Bone marrow (tissue), 2 donors: ENCODE measurements around the gene PBX1.

Source experiments
- DNase-seq, 2 donors: peaks; one replicate each; lab custom pipeline; 2025; lab: John Stamatoyannopoulos, UW

Gene PBX1

GRCh38 chr1:164563721-164564360, 4.9 kb downstream of the PBX1 start:
- DNase-seq = no peak

GRCh38 chr1:164564378-164564777, 5.4 kb downstream of the PBX1 start:
- DNase-seq = no peak

GRCh38 chr1:164565357-164565756, 6.4 kb downstream of the PBX1 start:
- DNase-seq = no peak

DNA sequence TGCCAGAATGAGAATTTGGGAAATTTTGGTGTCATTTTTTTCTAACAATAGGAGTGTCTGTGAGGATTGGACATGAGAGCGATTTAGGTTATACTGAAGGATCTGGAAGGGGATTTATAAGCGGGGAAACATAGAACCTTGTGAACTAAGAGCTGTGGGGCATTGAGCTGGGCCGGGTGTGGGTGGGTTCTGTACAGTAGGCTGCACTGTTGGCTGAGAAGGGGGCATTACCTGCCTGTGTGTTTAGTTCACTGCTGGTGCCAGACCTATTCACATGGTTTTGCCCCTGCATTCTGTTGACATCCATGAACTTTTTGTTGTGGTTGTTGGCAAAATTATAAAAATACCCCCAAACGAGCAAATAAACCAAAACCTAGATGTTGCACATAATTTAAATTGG, 8.8 kb downstream of the PBX1 start:
- no peak for DNase-seq

- DNase-seq = no peak
Observed at GRCh38 chr1:164569241-164569640, 10.3 kb downstream of the PBX1 start.

- DNase-seq = no peak
Observed at GRCh38 chr1:164569866-164570265, 10.9 kb downstream of the PBX1 start.

DNA sequence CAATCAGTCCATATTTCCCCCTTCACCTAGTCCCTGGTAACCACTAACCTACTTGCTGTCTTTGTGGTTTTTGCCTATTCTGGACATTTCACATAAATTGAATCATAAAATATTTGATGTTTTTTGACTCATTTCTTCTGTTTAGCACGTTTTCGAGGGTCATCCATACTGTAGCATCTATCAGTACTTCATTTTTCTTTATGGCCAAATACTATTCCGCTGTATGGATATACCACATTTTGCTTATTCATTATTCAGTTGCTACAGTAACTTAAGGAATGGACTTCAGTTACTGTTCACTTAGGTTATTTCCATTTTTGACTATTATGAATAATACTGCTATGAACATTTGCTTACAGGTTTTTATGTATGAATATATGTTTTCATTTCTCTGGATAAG, 12.3 kb downstream of the PBX1 start:
- no peak for DNase-seq

- no peak for DNase-seq
Observed at GRCh38 chr1:164575356-164575886, 16.4 kb downstream of the PBX1 start.

GRCh38 chr1:164576291-164577271, 17.6 kb downstream of the PBX1 start:
- no peak for DNase-seq

DNA sequence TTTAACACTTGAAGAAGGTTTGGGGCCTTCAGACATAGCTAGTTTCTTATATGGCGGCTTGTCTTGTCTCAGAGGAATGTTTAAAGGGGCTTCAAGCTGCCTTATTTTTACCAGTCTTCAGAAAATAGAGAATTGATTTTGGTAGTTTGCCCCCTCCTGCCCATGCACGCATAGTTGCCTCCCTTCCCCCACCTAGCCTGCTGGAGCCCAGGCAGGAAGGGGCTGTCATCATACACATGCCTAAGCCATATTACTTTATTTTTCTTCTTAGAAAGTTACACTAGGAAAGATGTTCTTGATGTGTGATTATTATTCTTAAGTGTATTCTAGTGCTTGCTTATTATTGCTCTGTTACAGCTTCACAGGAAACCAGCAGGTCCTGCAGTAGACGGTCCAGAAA, 18.3 kb downstream of the PBX1 start:
- DNase-seq = no peak

DNA sequence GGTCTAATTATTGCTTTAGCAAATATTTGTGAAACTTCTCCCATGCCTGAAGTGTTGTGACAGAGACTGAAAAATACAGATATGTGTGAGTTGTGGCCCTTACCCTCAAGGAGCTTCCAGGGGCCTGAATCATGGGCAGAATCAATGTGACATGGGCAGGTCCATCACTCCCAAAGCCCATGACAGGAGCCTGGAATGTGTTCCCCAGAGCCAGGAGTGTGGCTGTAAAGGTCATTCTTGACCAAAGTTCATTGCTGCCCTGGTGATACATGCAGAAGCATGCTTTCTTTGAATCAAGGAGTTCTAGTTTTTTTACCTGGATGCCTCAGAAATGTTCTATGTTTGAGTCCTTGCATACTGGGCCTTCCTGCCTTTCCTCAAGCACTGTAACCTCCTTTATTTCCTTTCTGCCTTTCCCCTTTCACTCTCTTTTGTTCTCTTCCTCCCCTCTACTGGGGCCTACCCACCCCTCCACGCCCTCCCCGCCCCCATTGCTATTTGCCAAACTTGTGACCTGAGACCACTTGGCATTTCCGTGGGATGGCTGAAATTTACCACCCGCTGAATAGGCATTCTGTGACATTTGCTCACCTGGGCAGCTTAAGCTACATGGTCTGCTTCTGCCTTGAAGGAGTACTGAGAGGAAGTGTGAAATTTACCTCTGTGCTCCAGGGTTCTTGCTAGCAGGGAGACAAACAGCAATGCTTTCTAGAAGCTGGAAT, 19.7 kb downstream of the PBX1 start:
- no peak for DNase-seq

GRCh38 chr1:164579381-164579780, 20.4 kb downstream of the PBX1 start:
- DNase-seq = no peak

GRCh38 chr1:164581762-164582161, 22.8 kb downstream of the PBX1 start:
- DNase-seq = no peak

GRCh38 chr1:164583196-164583595, 24.2 kb downstream of the PBX1 start:
- no peak for DNase-seq

GRCh38 chr1:164583835-164584539, 25.0 kb downstream of the PBX1 start:
- no peak for DNase-seq

DNA sequence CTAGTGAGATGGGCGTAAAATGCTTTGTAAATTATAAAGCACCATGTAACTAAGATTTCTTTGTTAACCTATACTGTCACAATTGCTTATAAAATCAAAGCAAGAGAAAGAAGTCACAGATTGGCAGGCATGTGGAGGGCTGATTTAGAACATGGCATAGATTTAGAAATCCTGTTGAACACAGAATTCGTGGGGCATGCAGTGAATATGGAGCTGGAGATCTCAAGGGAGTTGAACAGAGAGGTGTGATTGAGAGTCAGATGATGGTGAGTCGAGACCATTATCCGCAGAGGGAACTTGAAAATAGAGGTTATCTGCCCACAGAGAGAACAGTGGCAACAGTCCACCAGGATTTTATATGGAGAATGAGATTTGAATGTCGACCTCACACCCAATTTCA, 27.6 kb downstream of the PBX1 start:
- DNase-seq = no peak

DNA sequence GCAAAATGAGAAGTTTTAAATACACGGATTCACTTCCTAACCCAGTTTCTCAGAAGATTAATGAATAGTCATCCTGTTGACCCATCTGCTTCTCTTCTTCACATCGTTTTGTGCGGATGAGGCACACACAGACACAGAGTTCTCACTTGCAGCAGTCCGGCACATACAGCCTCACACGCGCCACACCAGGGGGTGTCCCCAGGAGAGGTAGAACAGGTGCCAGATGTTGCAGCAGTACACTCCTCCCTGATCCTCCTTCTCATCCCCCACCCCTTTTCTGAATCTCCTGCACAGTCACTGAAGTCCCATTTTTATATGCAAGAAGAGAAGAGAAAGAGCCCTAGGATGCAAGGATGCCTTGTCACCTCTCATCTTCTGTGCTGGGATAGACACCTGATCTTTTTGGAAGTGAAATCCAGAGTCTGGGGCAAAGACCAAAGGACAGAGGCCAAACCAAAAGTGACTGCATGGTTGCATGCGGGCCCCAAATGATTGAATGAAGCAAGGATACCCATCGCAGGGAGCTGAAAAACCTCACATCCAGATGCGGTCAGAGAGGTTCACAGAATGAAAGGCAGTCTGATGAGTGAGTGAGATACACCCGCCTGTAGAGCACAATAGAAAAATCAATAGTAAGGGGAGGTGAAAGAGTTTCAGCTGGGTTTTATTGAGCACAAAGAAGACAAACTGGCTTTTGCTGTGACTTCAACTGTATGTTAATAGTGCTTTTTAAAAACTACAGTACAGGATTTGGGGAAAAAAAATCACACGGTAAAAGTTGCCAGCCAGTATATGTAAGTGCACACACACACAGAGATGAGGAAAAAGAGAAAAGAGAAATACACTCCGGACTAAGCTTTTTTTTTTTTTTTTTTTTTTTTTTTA, 28.9 kb downstream of the PBX1 start:
- DNase-seq = no peak

DNA sequence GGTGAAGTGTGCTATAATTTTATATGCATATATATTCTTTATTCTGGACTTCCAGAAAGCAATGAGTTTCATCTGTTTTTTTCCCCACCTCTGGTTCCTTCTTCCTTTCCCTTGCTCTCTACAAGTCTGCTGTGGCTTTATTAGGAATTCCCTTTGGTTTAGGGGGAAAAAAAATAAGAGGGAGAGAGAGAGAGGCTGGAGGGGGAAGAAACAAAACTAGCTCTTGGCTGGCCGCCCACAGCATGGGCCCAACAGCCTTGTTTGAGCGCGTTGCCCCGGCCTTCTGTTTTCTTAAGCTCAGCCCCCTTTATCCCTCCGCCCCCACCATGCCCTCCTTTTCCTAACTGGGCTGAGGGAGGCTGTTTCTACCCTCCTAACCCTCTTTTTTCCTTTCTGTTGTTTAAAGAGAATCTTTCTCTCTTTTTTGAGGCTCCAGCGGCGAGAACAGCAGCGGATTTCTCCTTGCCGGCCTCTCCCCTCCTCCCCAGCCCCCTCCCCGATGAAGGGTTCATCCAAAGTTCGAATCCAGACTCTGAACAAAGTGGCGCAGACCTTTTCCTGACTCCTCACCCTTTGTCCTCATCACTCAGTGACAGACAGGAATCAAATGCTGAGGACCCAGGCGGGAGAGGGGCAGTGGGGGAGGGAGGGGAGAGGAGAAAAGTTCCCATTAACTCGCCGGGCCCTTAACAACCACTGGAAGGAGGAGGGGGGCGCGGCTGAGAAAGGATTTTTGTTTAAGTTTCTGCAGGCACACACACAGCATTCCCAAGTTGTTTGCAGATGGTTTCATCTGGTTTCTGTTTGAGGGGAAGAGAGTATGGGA, 29.7 kb downstream of the PBX1 start:
- DNase-seq = no peak

GRCh38 chr1:164589408-164589807, 30.4 kb downstream of the PBX1 start:
- no peak for DNase-seq

- DNase-seq = no peak
Observed at GRCh38 chr1:164589961-164590507, 31.1 kb downstream of the PBX1 start.
